ENCODE data around the gene GPR45. TPM values are rescaled to one million over a fixed set of nuclear protein-coding genes. Genes with fewer than 3 reads are reported as not detected.
A peak's percentile ranks its signal among the peaks of the same experiment; 100 is the strongest.

Gene GPR45
- total and polyA plus RNA-seq, 9 of the 15 experiments (the other 6 are each of a cell fraction or from before 2014, with no cell fraction given) = not detected

- TF ChIP-seq RERE (CRISPR knock-in tag; IDR thresholded peaks at IDR 0.05; ENCODE audit: borderline replicate concordance) (no peak), FOXK2 (conservative IDR thresholded peaks at IDR 0.05 in 1 of 2, IDR thresholded peaks at IDR 0.05 in 1 of 2; ENCODE audit: low read depth in 2 of 2) (0 out of 4 replicates have a peak, but pooled peaks of 1 of the 2 experiments have one; percentile 35), BHLHE40 (IDR thresholded peaks at IDR 0.05; ENCODE audit: low read length) (peak; percentile 97), RAD51 (IDR thresholded peaks at IDR 0.05; ENCODE audit: borderline replicate concordance, low read depth) (peak; percentile 80; the same call in 1 of the 2 replicates), TOE1 (IDR thresholded peaks at IDR 0.05; ENCODE audit: borderline replicate concordance) (peak; percentile 56; the same call in 1 of the 2 replicates), TOE1 (CRISPR knock-in tag; IDR thresholded peaks at IDR 0.05; ENCODE audit: borderline replicate concordance, low read depth) (no peak), ARID3B (CRISPR knock-in tag; IDR thresholded peaks at IDR 0.05; ENCODE audit: borderline replicate concordance) (no peak), MIER1 (IDR thresholded peaks at IDR 0.05; ENCODE audit: low read depth) (no peak), ZNF639 (CRISPR knock-in tag; conservative IDR thresholded peaks at IDR 0.05 in 1 of 2, IDR thresholded peaks at IDR 0.05 in 1 of 2) (0 out of 4 replicates have a peak, but pooled peaks of 1 of the 2 experiments have one; percentile 39), HSF4 (CRISPR knock-in tag; IDR thresholded peaks at IDR 0.05; ENCODE audit: borderline replicate concordance) (no peak), ZNF133 (CRISPR knock-in tag; IDR thresholded peaks at IDR 0.05) (no peak), ELF1 (tag; IDR thresholded peaks at IDR 0.05) (peak; percentile 45), MED1 (CRISPR knock-in tag; IDR thresholded peaks at IDR 0.05; ENCODE audit: borderline replicate concordance) (no peak)
Measured at GRCh38 chr2:105287692-105288091, 46.1 kb downstream of the GPR45 start (continued).

Data from K562 (cell line).